Measurements from ENCODE around the gene CELA2B.

CELA2B gene

DNA sequence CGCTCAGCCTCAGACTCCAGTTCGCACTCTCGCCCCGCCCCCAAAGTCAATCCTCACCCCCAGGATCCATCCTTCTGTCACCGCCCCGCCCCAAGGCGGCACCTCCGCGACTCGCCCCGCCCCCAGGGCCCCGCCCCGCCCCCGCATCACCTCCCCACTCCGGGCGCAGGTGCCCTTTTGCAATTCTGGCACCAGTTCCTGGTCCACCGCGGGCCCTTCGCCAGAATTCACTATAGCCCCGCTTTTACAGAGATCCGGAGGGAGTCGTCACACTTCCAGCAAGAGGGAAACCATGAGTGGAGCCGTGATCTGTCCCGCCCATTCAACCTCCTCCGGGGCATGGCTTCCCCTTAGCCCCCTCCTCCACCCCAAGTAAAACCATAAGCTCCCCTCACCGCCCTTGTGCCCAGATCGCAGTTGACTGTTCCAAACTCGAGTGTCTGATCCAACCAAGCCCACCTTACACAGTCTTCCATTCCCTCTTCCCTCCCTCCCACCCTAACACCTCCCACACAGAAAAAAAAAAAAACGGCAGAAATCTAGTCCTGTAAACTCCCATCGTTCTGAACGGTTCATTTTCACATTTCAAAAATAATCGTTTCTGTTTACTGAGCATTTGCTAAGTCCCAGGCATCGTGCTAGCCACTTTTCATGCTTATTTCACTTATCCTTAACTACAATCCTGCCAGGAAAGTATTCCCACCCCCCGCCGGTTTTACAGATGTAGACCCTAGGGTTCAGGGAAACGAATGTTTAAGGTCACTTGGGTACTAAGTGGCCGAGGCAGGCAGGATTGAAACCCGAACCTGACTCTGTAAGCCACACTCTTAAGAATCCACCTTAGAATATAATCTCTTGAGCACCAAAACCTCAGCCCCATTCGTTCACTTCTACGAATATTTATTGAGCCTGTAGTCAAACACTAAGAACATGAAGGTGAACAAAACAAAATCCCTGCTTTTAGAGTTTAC, 49.4 kb downstream of the CELA2B start:
- H3K9me3 ChIP-seq (ENCODE audit: control insufficient read depth, insufficient read depth, low read length) = no peaks in the 10 kb centered on the region

DNA sequence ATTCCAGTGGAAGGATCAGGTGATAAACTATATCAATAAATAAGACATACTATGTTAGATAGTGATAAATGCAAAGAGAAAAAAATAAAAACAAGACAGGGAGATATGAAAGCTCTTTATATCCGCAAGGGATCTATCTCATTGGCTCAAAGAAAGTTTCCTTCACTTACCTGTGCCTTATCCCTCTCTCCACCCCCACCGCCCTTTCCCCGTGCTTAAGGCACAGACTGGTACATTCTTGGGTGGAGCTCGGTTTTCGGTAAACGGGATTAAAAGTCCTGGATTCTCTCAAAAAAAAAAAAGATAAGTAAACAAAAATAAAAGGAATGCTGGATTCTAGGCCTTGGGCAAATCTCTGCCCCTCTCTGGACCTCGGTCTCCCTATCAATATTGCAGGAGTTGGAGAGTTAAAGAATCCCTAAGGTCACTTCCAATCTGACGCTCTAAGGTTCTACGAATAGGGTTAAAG, 50.2 kb downstream of the CELA2B start:
- no peaks in the 10 kb centered on the region for H3K36me3 ChIP-seq (ENCODE audit: insufficient read depth, low read length)
- no peaks in the 10 kb centered on the region for H3K9me3 ChIP-seq (ENCODE audit: control insufficient read depth, insufficient read depth, low read length)
- no peaks in the 10 kb centered on the region for H3K4me1 ChIP-seq (ENCODE audit: insufficient read depth, low read length)
- H3K9ac ChIP-seq (ENCODE audit: low read depth, low read length) = peak overlapping the region; percentile 67; the same call in 1 of the 2 replicates

More for the DNA sequence above, 49.4 kb downstream of the CELA2B start:
- Histone ChIP-seq H3K4me1 (ENCODE audit: insufficient read depth, low read length) (no peaks in the 10 kb centered on the region), H3K9ac (ENCODE audit: low read depth, low read length) (peak overlapping the region; percentile 67; the same call in 1 of the 2 replicates), H3K36me3 (ENCODE audit: insufficient read depth, low read length) (no peaks in the 10 kb centered on the region)

DNA sequence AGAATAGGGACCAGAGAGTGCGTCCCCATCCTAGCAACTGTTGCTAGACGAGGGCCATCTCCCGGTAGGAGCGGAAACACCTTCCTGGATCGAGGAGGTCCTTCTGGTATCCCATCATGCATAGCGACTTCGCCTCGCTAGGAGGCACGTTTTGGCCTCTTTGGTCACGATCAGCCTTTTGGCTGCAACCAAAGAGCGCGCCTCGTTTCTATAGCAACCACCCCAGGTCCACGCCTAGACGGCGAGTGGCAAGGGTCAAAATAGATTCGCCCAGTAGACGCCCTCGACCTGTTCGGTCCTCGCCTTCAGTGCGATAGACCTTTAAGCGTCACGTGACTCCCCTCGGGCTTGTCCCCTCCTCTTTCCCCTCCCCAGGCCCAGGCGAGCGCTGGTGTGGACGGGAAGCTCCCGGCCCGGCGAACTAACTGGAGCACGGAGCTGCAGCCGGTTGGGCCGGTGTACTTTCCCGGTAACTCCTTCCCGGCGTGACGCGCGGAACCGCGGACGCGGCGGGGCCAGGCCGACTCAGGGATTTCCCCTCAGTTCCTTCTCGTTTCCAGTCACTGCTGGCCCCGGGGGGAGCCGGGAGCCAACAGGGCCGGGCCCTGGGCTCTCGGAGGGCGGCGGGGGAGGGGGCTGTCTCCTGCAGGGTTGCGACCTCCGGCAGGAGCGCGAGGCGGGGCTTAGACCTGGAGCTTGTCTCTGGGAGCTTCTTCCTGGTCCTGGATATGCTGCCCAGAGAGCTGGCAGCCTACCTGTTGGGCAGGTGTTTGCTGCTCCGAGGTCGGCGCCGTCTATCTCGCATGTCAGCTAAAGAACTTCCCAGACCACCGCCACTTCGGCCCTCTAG, 50.8 kb downstream of the CELA2B start, which contains the start of gene DNAJC16:
DNAJC16 (plus strand) TSS at position 359 of the 850 bp plus-strand sequence. CDS start 2,258 bp downstream, outside the sequence.
- no peaks in the 10 kb centered on the region for H3K36me3 ChIP-seq (ENCODE audit: insufficient read depth, low read length)
- H3K9me3 ChIP-seq (ENCODE audit: control insufficient read depth, insufficient read depth, low read length) = no peaks in the 10 kb centered on the region
- no peaks in the 10 kb centered on the region for H3K4me1 ChIP-seq (ENCODE audit: insufficient read depth, low read length)
- peak within 1 kb of the TSS; percentile 70 for H3K9ac ChIP-seq (ENCODE audit: low read depth, low read length)

DNA sequence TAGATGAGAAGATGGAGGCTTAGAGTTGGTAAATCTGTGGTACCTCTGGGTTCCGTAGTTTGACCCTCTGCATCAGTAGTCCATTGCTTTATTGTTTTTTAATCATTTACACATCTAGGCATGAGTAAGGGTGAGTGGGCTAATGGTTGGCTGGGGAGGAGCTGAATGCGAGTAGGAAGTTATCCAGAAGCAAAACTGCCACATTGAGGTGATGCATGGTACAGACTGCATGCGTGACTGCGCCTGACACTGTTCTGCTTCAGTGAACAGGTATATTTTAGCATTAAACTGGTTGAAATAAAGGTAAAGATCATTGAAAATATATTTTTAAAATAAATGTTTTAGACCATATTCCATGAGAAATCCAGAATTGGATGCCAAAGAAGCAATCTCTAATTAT, 55.1 kb downstream of the CELA2B start:
- H3K36me3 ChIP-seq (ENCODE audit: insufficient read depth, low read length) = no peaks in the 10 kb centered on the region
- H3K4me1 ChIP-seq (ENCODE audit: insufficient read depth, low read length) = no peaks in the 10 kb centered on the region
- H3K9me3 ChIP-seq (ENCODE audit: control insufficient read depth, insufficient read depth, low read length) = no peaks in the 10 kb centered on the region
- H3K9ac ChIP-seq (ENCODE audit: low read depth, low read length) = no peak overlapping the region

DNA sequence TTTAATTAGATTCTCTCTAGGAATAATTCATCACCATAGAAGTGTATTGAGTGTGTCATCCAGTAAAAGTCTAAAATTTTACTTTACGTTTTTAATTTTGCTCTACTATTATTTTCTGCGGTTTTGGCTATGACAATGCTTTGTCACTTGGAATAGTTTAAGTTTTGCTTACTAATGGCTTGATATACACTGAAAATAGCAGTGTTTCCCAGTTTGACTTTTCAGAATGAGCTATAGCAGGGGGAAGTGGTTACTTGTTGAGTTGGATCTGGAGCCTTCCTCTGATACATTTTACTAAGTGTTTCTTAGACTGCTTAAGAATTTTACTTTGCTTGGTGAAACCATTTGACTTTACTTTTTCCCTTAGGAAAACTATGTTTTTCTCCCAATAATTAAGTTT, 55.8 kb downstream of the CELA2B start:
- no peak overlapping the region for H3K9ac ChIP-seq (ENCODE audit: low read depth, low read length)
- H3K36me3 ChIP-seq (ENCODE audit: insufficient read depth, low read length) = no peaks in the 10 kb centered on the region
- no peaks in the 10 kb centered on the region for H3K9me3 ChIP-seq (ENCODE audit: control insufficient read depth, insufficient read depth, low read length)
- H3K4me1 ChIP-seq (ENCODE audit: insufficient read depth, low read length) = no peaks in the 10 kb centered on the region

DNA sequence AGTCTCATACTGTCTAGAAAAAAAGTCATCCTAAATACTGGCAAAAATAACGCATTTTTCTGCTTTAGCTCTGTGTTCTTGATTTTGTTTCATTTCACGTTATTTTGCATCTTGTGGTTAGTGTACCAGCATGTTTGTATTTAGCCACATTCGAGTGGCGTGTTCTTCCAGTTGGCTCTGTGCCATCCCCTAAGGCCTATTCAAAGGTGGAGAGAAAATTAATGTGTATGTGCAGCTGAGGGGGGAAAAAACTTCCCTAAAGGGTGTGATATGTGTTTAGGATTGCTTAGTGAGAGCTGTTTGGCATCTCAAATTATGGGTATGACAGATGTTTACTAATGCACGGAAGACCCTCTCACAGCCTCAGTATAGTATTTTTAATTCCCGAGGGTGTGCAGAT, 62.9 kb downstream of the CELA2B start:
- Histone ChIP-seq H3K9ac (ENCODE audit: low read depth, low read length) (no peak overlapping the region), H3K36me3 (ENCODE audit: insufficient read depth, low read length) (peaks cover 7% of the 10 kb centered on the region), H3K9me3 (ENCODE audit: control insufficient read depth, insufficient read depth, low read length) (no peaks in the 10 kb centered on the region), H3K4me1 (ENCODE audit: insufficient read depth, low read length) (no peaks in the 10 kb centered on the region)

DNA sequence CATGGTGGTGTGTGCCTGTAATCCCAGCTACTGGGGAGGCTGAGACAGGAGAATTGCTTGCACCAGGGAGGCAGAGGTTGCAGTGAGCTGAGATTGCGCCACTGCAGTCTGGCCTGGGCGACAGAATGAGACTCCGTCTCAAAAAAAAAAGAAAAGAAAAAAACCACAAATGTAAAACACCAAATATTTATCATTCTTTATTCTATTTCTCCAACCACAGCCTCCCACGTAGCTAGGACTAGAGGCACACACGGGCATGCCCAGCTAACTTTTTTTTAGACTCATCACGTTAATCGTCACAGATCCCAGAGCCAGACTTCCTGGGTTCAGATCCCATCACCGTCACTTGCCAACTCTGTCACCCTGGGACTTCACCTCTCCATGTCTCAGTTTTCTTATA, 64.3 kb downstream of the CELA2B start:
- no peaks in the 10 kb centered on the region for H3K4me1 ChIP-seq (ENCODE audit: insufficient read depth, low read length)
- H3K9me3 ChIP-seq (ENCODE audit: control insufficient read depth, insufficient read depth, low read length) = no peaks in the 10 kb centered on the region
- peaks cover 7% of the 10 kb centered on the region for H3K36me3 ChIP-seq (ENCODE audit: insufficient read depth, low read length)
- no peak overlapping the region for H3K9ac ChIP-seq (ENCODE audit: low read depth, low read length)

All from ES-I3 (cell line).